Thymus (tissue), 11 donors: ENCODE data around the gene HTT-AS. TPM values are rescaled to one million over a fixed set of nuclear protein-coding genes. Genes with fewer than 3 reads are reported as not detected.

Experiments
- DNase-seq, 9 donors: peaks; one replicate each; pipeline ENCODE4 v3.0.0-alpha.2; 2013; ENCODE audit warnings: low spot score in 9 of 9, low read depth in 6 of 9, missing footprints in 1 of 9
- H3K27ac ChIP-seq, 2 donors: one replicate each; pipeline ENCODE4 v1.5.1; 2013; ENCODE audit warnings: control low read depth in 1 of 2, low read depth in 1 of 2, low read length in 1 of 2, mild to moderate bottlenecking in 1 of 2, moderate library complexity in 1 of 2
- H3K27me3 ChIP-seq, 2 donors: one replicate each; pipeline ENCODE4 v1.5.1; 2013; ENCODE audit warnings: low read length in 1 of 2; ENCODE audit not compliant: control insufficient read depth in 2 of 2, insufficient read depth in 1 of 2
- H3K36me3 ChIP-seq, 2 donors: one replicate each; pipeline ENCODE4 v1.5.1; 2013; ENCODE audit warnings: low read length in 1 of 2, mild to moderate bottlenecking in 1 of 2, moderate library complexity in 1 of 2; ENCODE audit not compliant: control insufficient read depth in 2 of 2, insufficient read depth in 2 of 2
- H3K4me1 ChIP-seq, 2 donors: one replicate each; pipeline ENCODE4 v1.5.1; 2013; ENCODE audit warnings: low read length in 2 of 2; ENCODE audit not compliant: control insufficient read depth in 2 of 2, insufficient read depth in 2 of 2
- H3K4me3 ChIP-seq, 2 donors: one replicate each; pipeline ENCODE4 v1.5.1; 2013; ENCODE audit warnings: low read length in 2 of 2, control low read depth in 1 of 2, mild to moderate bottlenecking in 1 of 2
- H3K9me3 ChIP-seq, 2 donors: one replicate each; pipeline ENCODE4 v1.5.1; 2013; ENCODE audit warnings: low read length in 1 of 2, mild to moderate bottlenecking in 1 of 2; ENCODE audit not compliant: control insufficient read depth in 2 of 2, insufficient read depth in 1 of 2
- WGBS: extraction: QIAGEN DNeasy Blood & Tissue Kit; methylation state at CpG from one replicate; pipeline ENCODE4 v1.1.7; 2013; 5-methylcytosine and 5-hydroxymethylcytosine counted together
- polyA plus RNA-seq: library from polyadenylated mRNA; stranded (reverse); fragments of 200-250 nt; gene quantifications from one replicate; pipeline ENCODE4 v1.2.3, GENCODE V29; 2013
- total RNA-seq: library from RNA; stranded (reverse); fragments of 120-200 nt; gene quantifications from one replicate; pipeline ENCODE4 v1.2.4, GENCODE V29; 2013
- donor health status: healthy.

HTT-AS gene
- total and polyA plus RNA-seq, 2 donors, result not detected

DNA sequence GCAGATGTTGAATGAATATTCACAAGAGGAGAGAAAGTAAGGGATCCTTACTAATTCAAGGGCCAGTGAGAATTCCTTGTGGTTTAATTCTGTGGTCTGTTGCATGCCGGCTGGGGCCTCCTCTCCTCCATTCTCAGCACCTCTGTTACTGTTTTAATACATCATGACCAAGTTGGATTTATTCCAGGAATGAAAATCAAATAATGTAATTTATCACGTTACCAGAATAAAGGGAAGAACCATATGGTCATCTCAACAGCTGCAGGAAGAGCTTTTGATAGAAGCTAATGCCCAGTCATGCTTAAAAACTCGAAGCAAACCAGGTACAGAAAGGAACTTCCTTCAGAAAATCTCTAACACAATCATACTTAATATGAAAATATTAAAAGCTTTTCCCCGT lies 56.8 kb downstream of the HTT-AS start:
- DNase-seq, result no peak
- H3K4me1 ChIP-seq, result no peaks in the 10 kb centered on the region
- WGBS, result 70% methylated on average over 4 of the region's 4 CpGs
- H3K4me3 ChIP-seq, result no peak overlapping the region
- no peaks in the 10 kb centered on the region for H3K9me3 ChIP-seq
- no peak overlapping the region for H3K27ac ChIP-seq
- no peaks in the 10 kb centered on the region for H3K27me3 ChIP-seq
- H3K36me3 ChIP-seq, result no peaks in the 10 kb centered on the region

DNA sequence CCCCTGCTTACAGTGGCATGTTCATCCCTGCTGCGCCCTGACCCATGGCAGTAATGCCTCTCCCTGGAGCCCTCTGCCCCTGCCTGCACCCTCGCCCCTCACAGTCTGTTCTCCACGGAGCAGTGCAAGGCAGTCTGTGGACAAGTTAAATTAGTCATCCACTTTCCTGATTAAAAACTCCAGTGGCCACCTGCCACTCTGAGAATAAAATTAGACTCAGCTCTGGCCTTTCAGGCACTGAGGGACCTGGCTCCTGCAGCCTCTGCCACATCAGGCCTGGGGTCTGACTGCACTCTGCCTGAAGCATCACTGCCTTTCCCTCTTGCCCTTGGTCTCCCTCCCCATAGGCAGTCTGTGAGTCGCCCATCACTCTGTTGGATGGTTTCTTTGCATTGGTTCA lies 57.4 kb downstream of the HTT-AS start:
- H3K27me3 ChIP-seq, result no peaks in the 10 kb centered on the region
- H3K36me3 ChIP-seq, result no peaks in the 10 kb centered on the region
- H3K4me3 ChIP-seq, result no peak overlapping the region
- DNase-seq, result no peak
- no peaks in the 10 kb centered on the region for H3K4me1 ChIP-seq
- 98% methylated on average over 4 of the region's 4 CpGs for WGBS
- H3K9me3 ChIP-seq, result no peaks in the 10 kb centered on the region
- H3K27ac ChIP-seq, result no peak overlapping the region

DNA sequence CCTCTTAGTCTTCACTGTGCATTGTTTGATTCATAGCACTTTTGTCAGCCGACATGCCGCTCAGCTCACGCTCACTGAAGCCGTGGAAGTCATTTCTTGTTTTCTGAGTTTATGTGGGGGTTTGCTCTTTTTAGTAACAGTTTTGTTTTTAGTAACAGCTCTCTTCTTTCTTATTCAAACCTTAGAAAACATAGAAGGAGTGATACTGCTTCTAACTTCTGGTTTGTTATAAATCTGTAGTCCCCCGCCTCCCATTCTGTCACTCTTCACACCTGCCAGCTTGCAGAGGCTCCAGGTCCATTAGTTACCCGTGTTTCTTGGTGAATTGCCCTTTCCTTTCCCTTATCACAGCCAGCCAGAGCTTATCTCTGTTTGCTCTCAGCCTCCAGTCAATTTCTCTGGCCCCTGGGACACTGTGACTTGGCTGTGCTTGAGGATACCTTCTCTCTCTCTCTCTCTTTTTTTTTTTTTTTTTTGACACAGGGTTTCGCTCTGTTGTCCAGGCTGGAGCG lies 60.4 kb downstream of the HTT-AS start:
- H3K36me3 ChIP-seq, result no peaks in the 10 kb centered on the region
- no peak overlapping the region for H3K27ac ChIP-seq
- WGBS, result 90% methylated on average over 8 of the region's 8 CpGs
- no peaks in the 10 kb centered on the region for H3K27me3 ChIP-seq
- no peaks in the 10 kb centered on the region for H3K4me1 ChIP-seq
- no peaks in the 10 kb centered on the region for H3K9me3 ChIP-seq
- no peak overlapping the region for H3K4me3 ChIP-seq
- DNase-seq, result no peak

Other genes with a start within 250 kb of the HTT-AS start
- 103 TPM for gene ADD1, start 230.7 kb downstream of the HTT-AS start, total RNA-seq
- 247 TPM for gene ADD1, start 230.7 kb downstream of the HTT-AS start, polyA plus RNA-seq
- 18.5 TPM for gene NOP14, start 111.1 kb downstream of the HTT-AS start, total RNA-seq
- 18.1 TPM for gene NOP14, start 111.1 kb downstream of the HTT-AS start, polyA plus RNA-seq
- 2.3 TPM for gene GRK4, start 111.0 kb downstream of the HTT-AS start, total RNA-seq
- gene GRK4, start 111.0 kb downstream of the HTT-AS start, polyA plus RNA-seq, result 5.6 TPM
- gene HTT, start 143 bp upstream of the HTT-AS start, total RNA-seq, result 12.8 TPM
- 17.9 TPM for gene HTT, start 143 bp upstream of the HTT-AS start, polyA plus RNA-seq
- gene MSANTD1, start 174.6 kb upstream of the HTT-AS start, total RNA-seq, result 0.33 TPM
- 1.0 TPM for gene MSANTD1, start 174.6 kb upstream of the HTT-AS start, polyA plus RNA-seq
- 13.0 TPM for gene RGS12, start 218.5 kb upstream of the HTT-AS start, total RNA-seq
- gene RGS12, start 218.5 kb upstream of the HTT-AS start, polyA plus RNA-seq, result 30.4 TPM